Activated CD4-positive, alpha-beta T cell treated with anti-CD3 and anti-CD28 coated beads, Interleukin-2, amount 50 U/mL, for 4 hours (primary cell): Measurements from ENCODE around the gene RNASEL.

Experiments
- DNase-seq, 2 experiments: peaks; one replicate each; pipeline ENCODE4 v3.0.0-alpha.2; 2020

RNASEL gene

DNA sequence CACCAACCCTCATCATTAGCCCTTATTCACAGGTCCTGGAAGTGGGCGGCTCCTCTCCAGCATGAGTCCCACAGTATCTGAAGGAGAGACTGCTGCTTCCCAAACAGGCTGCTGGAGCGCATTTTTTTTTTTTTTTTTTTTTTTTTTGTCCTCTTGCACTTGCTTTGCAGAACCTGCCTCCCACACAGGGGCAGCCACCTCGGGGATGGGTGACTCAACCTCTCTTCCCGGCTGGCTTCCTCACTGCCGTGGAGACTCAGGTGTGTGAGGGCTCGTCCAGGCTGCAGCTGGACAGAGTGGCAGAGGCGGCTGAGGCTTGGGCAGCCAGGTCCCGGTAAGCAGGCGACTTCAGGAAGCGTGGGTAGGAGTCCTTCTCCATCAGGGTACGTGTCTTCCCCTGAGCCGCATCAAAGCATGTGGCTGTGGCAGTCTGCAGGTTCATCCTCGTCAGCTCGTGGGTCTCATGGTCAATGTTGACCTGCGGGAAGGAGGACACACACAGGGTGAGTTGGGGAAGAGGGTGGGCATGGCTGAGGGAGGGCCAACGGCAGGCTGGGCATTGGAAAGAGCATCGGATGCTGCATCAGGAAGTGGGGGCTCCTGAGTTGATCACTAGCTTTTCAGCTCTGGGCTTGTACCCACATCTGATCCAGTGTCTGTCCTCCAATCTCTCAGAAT is 11.1 kb upstream of the RNASEL start:
- no peak for DNase-seq

DNA sequence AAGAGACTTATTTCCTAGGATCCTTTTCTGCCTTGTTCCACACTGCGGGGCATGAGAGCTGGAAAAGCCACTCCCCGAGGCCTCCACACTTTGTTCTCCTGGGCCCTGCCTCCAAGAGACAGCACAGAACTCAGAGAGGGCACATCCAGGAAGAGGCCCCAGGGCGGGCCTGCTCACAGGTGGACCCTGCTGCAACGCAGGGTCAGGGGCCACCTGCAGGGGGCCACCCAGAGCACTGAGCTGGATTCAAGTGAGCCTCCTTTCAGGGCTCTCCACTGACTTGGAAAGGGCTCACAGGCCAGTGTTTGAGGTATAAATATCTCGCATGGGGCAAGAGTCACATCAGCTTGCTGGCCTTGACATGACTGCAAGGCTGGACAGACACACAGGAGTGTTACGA is 10.3 kb upstream of the RNASEL start:
- no peak for DNase-seq

DNA sequence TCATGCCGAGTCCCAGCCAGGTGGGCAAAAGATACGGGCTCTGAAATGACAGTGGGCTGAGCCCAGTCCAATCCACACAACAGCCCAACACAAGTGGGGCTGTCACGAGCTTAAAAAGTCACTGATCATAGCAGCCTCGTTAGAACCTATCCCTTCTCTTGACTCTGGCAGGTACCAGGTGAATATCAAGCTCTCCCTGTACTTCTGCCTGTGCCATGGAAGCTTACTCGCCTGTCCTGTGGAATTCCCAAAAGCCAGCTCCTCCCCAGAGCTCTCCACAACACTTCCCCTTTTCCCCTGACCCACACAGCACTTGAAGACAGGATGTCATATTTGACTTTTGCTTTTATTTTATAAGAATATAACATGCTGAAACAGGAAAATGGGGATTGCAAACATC is 9.2 kb upstream of the RNASEL start:
- no peak for DNase-seq

DNA sequence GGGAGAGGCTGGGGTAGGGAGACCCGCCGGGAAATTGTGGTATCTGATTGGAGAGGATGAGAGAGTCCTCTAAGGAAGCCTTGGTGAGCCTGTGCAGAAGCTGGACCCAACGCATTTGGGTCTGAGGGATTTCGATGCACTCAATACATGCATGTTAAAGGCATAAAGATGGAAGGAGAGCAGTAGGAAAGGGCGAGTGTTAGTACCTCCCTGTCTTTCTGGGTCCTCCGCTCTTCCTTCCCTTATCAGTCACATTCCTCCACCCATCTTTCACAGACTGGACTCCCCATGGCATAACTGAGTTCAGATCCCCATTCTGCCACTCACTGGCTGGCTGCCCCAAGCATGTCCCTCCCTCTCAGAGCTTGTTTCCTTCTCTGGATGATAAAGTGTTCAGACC is 7.9 kb upstream of the RNASEL start:
- DNase-seq = no peak

DNA sequence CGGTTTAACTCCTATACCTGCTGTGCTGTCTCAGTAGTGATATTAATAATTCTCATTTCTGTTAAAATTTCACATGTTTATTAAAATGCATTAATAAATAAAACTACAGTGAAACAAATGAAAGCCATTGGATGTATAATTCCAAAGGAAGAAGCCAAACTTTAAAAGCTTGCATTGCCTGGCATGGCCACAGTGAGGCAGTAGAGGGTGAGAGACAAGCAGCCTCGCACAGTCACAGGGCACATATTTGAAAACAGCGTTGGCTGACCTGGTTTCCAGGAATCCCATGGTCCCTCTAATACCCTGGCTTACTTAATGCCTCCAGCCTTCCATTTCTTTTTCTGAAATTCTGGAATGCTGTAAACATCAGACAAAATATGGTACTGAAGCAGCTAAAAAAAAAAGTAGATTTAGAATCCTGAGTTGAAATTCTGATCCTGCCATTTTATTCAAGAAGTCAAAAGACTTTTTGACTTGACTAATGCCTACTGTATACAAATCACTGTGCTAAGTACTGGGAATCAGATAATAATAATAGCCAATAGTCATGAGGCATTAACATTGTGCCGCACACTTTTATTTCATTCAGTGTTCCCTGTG is 6.7 kb upstream of the RNASEL start:
- peak; percentile 66 to 71 for DNase-seq

- no peak for DNase-seq
These were observed 875 bp upstream of the RNASEL start for GRCh38 chr1:182589931-182590330.

DNA sequence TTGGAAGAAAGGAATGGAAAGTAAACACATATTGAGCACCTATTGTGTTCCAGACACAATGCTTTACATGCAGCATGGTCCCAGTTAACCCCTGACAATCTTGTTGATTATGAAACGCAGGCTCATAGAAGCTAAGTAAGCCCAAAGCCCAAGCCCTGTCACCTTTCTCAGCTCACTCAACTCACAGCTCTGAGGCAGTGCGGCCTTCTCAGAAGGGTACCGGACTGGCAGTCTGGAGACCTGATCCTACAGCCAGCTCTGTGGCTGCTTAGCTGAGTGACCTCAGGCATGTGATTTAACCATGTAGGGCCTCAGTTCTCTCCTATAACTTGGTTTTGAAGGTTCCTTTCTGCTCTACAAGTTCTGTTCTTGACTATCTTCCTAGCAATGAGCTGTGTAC is 464 bp upstream of the RNASEL start:
- DNase-seq = no peak

DNA sequence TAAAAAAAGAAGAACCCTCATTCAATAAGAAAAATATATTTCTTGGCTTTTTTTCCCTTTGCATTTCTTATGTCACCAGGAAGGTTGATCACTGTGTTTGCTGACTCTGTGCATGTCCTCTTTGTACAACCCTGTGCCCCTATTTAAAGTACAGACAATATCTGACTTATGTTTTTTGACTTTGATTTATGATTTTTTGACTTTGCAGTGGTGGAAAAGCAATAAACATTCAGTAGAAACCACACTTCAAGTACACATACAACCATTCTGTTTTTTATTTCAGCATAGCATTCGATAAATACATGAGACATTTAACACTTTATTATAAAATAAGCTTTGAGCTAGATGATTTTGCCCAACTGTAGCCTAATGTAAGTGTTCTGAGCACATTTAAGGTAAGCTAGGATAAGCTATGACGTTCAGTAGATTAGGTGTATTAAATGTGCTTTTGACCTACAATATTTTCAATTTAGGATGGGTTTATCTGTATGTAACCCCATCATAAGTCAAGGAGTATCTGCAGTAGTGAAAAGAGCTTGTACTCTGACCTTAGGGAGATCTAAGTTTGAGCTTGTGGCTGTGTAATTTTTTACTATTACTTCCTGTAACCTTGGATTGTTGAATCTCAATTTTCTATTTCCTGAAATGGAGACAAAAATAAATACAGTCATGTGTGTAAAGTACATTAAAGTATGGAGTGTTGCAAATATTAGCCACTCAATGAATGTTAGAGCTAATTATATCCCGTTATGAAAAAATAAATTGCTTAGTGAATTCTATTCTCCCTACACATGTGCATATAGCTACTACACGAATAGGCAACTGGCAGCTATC is 1.2 kb downstream of the RNASEL start:
- no peak for DNase-seq

GRCh38 chr1:182587093-182587492 is 2.0 kb downstream of the RNASEL start:
- DNase-seq = no peak

DNA sequence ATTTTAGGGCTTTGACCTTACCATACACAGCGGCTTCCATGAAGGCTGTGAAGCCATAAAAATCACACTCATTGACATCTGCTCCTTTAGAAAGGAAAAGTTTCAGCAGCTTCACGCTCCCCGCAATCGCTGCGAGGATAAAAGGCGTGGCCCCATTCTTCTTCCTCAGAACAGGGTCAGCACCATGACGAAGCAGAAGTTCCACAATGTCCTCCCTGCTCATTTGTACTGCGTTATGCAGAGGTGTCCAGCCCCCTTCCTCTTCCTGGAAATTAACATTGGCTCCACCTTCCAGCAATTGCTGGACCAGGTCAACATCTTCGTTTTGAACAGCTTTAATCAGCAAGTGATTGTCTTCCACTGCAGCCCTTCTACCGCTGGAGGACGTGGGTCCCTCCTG is 2.7 kb downstream of the RNASEL start:
- no peak for DNase-seq

- no peak for DNase-seq
These were observed 4.3 kb downstream of the RNASEL start for GRCh38 chr1:182584746-182585145.

DNA sequence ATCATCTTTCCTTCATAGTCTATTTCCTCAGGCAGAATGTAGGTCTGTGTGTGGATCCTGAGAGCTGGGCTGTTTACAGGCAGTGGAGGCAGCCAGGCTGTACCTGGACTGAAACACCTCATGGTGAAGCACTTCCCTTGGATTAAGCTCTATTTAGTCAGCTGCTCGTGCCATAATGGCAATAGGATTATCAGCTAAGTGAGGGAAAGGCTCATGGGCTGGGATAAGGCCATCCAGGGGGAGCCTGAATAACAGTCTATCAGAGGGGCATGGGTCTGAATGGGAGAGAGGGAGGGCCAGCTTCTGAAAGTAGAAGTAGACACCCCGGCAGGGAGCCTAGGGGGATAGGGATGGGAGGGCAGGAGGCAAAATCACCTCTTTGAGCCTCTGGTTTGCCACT is 8.3 kb downstream of the RNASEL start:
- DNase-seq = no peak

DNA sequence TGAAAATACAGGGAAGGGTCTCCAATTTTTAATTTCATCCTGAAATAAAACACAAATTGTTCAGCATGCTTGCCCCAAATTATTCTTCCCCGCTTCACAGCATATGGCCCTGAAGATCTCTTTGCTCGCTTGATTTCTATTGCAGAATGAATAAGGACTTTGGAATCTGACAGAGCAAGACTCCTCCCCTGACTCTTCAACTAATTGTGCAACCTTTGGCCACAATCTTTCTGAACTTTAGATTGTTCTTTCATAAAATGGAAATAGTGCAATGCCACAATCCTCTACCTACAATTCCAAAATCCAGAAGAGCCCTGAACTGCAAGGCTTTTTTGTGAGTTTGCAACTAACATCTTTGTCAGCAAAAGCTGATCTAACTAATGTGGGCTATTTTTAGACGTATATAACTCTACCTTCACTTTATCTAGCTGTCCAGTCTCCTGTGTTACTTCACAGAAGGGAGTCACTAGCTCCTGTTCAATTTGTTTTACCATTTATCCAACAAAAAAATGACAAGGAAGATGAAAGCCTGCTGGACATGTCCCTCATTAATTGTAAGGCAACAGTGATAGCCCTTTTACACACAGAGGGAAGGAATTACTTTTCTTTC is 13.4 kb downstream of the RNASEL start:
- no peak for DNase-seq

- no peak for DNase-seq
These were observed 14.9 kb downstream of the RNASEL start for GRCh38 chr1:182574156-182574555.

DNA sequence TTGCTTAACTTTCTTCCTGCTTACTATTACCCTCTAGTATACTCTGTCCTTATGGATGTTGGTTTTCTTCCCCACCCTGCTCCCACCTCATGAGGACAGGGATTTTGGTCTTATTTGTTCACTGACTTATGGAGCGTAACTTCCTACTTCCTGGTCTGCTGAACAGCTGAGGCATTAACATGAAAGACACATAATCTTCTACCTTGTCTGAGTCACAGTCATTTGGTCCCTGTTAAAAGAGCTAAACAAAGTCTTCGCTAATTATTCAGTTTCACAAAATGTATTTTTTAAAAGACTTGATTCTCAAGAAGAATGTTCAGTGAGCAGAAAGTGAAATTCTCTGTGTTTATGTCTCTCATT is 18.5 kb downstream of the RNASEL start:
- DNase-seq = no peak

- DNase-seq = no peak
These were observed 19.0 kb downstream of the RNASEL start for GRCh38 chr1:182569939-182570610.

DNA sequence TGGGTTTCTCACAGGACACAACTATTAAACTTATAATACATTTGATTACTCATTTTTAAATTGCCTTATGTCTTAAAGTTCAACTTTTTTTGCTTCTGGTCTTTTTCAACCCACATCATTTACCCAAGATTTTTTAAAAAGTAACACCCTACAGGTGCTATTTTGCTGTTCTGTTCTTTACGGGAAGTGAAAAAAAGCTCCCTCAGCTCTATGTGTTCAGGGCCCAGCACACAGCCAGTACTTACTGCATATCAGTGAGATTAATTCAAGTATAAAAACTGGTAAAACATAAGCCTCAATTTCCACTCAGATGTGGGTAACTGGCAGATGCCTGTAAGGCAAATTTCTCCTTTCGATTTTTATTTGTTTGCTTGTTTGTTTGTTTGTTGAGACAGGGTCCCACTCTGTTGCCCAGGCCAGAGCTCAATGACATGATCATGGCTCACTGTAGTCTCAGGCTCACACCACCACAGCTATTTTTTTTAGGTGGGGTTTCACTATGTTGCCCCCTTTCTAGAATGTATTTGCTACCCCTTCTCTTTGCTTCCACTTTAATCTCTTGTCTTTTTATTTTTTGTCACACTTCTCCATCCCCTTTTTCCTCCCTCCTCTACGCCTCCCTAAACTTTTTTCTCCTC is 20.3 kb downstream of the RNASEL start:
- DNase-seq = no peak

GRCh38 chr1:182567629-182568028 is 21.4 kb downstream of the RNASEL start:
- DNase-seq = no peak

GRCh38 chr1:182565537-182565936 is 23.5 kb downstream of the RNASEL start:
- DNase-seq = no peak

DNA sequence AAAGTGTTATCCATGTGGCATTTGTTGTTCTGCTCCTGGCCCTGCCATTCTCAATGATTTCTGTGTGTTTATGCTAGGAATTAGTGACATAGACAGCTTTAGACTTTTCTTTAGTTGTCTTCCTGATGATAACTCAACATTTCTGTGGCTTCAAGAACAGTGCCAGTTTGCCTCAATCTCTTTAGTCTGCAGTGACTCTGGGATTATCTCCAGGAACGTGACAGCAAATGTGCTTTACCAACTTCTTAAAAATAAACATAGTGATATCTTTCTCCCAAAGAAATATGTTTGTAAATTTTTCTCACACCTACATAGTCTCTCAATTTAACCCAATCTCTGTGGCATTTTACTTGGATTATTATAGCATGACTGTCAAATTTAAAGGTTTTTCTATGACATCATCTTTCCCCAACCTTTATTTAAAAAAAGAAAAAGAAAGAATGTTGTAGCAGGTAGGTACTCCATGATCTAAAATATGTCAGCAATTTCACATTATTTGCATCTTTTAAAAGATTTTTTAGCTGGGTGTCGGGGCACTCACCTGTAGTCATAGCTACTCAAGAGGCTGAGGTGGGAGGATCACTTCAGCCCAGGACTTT is 24.6 kb downstream of the RNASEL start:
- no peak for DNase-seq

- DNase-seq = no peak
These were observed 26.0 kb downstream of the RNASEL start for GRCh38 chr1:182563095-182563494.

DNA sequence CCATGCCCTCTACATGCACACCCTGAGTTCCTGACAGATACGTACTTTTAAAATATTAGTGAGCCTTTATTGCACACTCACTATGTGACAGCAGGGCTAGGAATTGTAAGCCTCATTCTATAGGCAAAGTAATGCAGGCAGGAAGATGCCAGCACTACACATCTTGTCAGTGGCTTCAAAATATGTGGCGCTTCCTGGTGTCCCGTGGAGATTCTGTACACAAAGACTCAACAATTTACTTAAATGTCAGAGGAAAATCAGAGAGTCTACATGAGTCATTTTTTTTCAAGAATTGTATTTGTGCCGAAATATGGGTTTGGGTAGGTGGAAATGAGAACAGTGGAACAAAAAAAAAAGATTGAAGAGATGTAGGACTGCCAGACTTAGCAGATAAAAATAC is 27.6 kb downstream of the RNASEL start:
- DNase-seq = no peak
